Adrenal gland (tissue), 5 donors: ENCODE results near the gene SHISAL1.

Experiments used
- POLR2A ChIP-seq, 2 donors: fragments of 450-650 bp; IDR thresholded peaks; one replicate each; pipeline ENCODE4 v1.6.1; 2017; ENCODE audit warnings: antibody characterized with exemption in 2 of 2, mild to moderate bottlenecking in 2 of 2, moderate library complexity in 1 of 2
- TF ChIP-seq, protein P1 (sequence below), 6 experiments: fragments of 450-650 bp in 4 of 6; fragments of 200-600 bp in 2 of 6; sonication (generic) in 1 of 6; IDR thresholded peaks; 1 replicate in 5 of 6; 2 replicates in 1 of 6; pipeline versions ENCODE4 v1.5.1 to v1.8.0; 2016 to 2021; ENCODE audit warnings: antibody characterized with exemption in 6 of 6, mild to moderate bottlenecking in 2 of 6, moderate library complexity in 1 of 6
- donor health status: DM: no; HTN: no; CAD: no.

DNA sequence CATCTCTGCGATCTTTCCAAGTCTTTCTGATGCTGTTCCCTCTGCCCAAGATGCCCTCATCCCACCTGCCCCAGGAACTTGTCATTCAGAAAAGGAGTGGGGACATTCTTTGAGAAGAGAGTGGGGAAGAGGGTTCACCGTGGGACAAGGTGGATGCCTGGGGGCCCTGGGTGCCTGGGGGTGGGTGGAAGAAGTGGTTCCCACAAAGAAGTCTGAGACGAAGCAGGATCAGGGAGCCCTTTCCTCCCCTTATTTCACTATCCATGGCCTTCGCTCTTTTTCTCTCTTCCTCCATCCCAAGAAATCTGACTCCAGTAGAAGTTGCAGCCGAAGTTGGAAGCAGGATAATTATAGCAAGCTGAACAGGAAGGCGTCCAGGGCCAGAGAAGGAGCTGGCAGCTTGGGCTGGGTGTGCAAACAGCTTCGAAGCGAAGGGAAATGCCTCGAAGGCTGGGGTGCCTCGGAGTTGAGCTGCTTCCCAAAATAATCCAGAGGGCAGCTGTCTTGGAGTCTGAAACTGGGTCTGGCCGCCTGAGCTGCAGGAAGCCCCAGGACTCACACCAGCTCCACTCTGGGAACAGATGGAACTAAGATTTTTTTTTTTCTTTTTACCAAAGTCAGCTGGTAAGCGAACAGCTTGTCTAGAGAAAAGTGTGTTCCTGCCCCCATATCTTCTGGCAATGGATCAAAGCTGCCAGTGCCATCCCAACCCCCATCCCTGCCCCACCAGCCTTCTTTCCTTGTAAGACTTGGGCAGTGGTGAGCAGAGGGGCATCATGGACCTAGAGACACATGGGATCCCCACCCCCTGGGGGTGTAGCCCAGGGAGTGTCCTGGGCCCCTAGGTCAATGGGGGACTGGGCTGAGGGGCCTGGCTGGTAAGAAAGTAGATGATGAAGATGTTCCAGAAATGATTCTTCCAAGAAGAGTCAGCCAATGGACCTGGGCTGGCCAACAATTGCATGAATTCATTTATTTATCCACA is 100.5 kb downstream of the SHISAL1 start:
- TF ChIP-seq, protein P1, sequence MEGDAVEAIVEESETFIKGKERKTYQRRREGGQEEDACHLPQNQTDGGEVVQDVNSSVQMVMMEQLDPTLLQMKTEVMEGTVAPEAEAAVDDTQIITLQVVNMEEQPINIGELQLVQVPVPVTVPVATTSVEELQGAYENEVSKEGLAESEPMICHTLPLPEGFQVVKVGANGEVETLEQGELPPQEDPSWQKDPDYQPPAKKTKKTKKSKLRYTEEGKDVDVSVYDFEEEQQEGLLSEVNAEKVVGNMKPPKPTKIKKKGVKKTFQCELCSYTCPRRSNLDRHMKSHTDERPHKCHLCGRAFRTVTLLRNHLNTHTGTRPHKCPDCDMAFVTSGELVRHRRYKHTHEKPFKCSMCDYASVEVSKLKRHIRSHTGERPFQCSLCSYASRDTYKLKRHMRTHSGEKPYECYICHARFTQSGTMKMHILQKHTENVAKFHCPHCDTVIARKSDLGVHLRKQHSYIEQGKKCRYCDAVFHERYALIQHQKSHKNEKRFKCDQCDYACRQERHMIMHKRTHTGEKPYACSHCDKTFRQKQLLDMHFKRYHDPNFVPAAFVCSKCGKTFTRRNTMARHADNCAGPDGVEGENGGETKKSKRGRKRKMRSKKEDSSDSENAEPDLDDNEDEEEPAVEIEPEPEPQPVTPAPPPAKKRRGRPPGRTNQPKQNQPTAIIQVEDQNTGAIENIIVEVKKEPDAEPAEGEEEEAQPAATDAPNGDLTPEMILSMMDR (IDR thresholded peaks at IDR 0.05) = no peak
- no peak for TF ChIP-seq POLR2A (IDR thresholded peaks at IDR 0.05)
